Body of pancreas (tissue), 4 donors: ENCODE measurements around the gene PLLP.
A peak's percentile ranks its signal among the peaks of the same experiment; 100 is the strongest.

Experiments used
- POLR2A ChIP-seq, 3 donors: fragments of 450-650 bp; IDR thresholded peaks; one replicate each; pipeline ENCODE4 v1.6.1; 2016; ENCODE audit warnings: antibody characterized with exemption in 3 of 3, mild to moderate bottlenecking in 2 of 3
- TF ChIP-seq, protein P1 (sequence below), 7 experiments: fragments of 450-650 bp in 4 of 7; fragments of 200-600 bp in 3 of 7; sonication (generic) in 3 of 7; IDR thresholded peaks; one replicate each; pipeline ENCODE4 v1.5.1; 2016 to 2019; ENCODE audit warnings: antibody characterized with exemption in 7 of 7

GRCh38 chr16:57284209-57284951 is at the start of gene PLLP:
- TF ChIP-seq, protein P1, sequence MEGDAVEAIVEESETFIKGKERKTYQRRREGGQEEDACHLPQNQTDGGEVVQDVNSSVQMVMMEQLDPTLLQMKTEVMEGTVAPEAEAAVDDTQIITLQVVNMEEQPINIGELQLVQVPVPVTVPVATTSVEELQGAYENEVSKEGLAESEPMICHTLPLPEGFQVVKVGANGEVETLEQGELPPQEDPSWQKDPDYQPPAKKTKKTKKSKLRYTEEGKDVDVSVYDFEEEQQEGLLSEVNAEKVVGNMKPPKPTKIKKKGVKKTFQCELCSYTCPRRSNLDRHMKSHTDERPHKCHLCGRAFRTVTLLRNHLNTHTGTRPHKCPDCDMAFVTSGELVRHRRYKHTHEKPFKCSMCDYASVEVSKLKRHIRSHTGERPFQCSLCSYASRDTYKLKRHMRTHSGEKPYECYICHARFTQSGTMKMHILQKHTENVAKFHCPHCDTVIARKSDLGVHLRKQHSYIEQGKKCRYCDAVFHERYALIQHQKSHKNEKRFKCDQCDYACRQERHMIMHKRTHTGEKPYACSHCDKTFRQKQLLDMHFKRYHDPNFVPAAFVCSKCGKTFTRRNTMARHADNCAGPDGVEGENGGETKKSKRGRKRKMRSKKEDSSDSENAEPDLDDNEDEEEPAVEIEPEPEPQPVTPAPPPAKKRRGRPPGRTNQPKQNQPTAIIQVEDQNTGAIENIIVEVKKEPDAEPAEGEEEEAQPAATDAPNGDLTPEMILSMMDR (IDR thresholded peaks at IDR 0.05): no peak
- TF ChIP-seq POLR2A (IDR thresholded peaks at IDR 0.05): peak; percentile 48 to 58 (median 56)
